OCI-LY1 (cell line): Measurements from ENCODE around the gene TTL.

Experiments used
- H2AFZ ChIP-seq: fragments of 200-600 bp; sonication (generic), shearing (Covaris generic); 2 replicates; pipeline ENCODE4 v1.6.0; 2014; ENCODE audit warnings: antibody characterized with exemption, mild to moderate bottlenecking, low read length
- H3F3A ChIP-seq: fragments of 200-600 bp; sonication (generic), shearing (Covaris generic); 2 replicates; pipeline ENCODE4 v1.6.0; 2014; ENCODE audit warnings: mild to moderate bottlenecking, antibody characterized with exemption, low read length, moderate library complexity; ENCODE audit not compliant: insufficient read depth
- H3K27ac ChIP-seq: fragments of 200-600 bp; sonication (generic); 2 replicates; pipeline ENCODE4 v1.5.1; 2014; ENCODE audit warnings: low read length, mixed run types, mild to moderate bottlenecking, low read depth; ENCODE audit not compliant: poor library complexity, severe bottlenecking
- H3K27me3 ChIP-seq: fragments of 200-600 bp; sonication (generic); 2 replicates; pipeline ENCODE4 v1.6.0; 2014; ENCODE audit warnings: antibody characterized with exemption, mild to moderate bottlenecking, low read length, moderate library complexity; ENCODE audit not compliant: insufficient read depth
- H3K36me3 ChIP-seq: fragments of 200-600 bp; sonication (generic); 2 replicates; pipeline ENCODE4 v1.6.1; 2014; ENCODE audit warnings: mild to moderate bottlenecking, antibody characterized with exemption, low read length, moderate library complexity, mixed read lengths; ENCODE audit not compliant: insufficient read depth
- H3K4me1 ChIP-seq: fragments of 200-600 bp; sonication (generic); 2 replicates; pipeline ENCODE4 v1.5.1; 2014; ENCODE audit warnings: mild to moderate bottlenecking, low read length, moderate library complexity; ENCODE audit not compliant: insufficient read depth, severe bottlenecking
- H3K4me2 ChIP-seq: fragments of 200-600 bp; sonication (generic), shearing (Covaris generic); 2 replicates; pipeline ENCODE4 v1.6.1; 2014; ENCODE audit warnings: low read length
- H3K4me3 ChIP-seq: fragments of 200-600 bp; sonication (generic); 2 replicates; pipeline ENCODE4 v1.5.1; 2014; ENCODE audit warnings: low read length, low read depth, mild to moderate bottlenecking, mixed read lengths; ENCODE audit not compliant: poor library complexity, severe bottlenecking
- H3K79me2 ChIP-seq: fragments of 200-600 bp; shearing (Covaris generic); 2 replicates; pipeline ENCODE4 v1.6.1; 2016; ENCODE audit warnings: mixed run types, low read length, mixed read lengths; ENCODE audit not compliant: insufficient read depth
- H3K9ac ChIP-seq: fragments of 200-600 bp; sonication (generic), shearing (Covaris generic); 2 replicates; pipeline ENCODE4 v1.6.1; 2014; ENCODE audit warnings: mild to moderate bottlenecking, low read length, mixed read lengths
- H3K9me2 ChIP-seq: fragments of 200-600 bp; sonication (generic), shearing (Covaris generic); 2 replicates; pipeline ENCODE4 v1.6.1; 2014; ENCODE audit warnings: low read depth, mild to moderate bottlenecking, low read length, mixed read lengths
- H3K9me3 ChIP-seq: fragments of 200-600 bp; shearing (Covaris generic); 2 replicates; pipeline ENCODE4 v1.6.1; 2014; ENCODE audit warnings: low read length, mixed read lengths
- H4K20me1 ChIP-seq: fragments of 200-600 bp; sonication (generic), shearing (Covaris generic); 2 replicates; pipeline ENCODE4 v1.6.0; 2016; ENCODE audit warnings: mild to moderate bottlenecking, low read length; ENCODE audit not compliant: insufficient read depth
- CTCF ChIP-seq: fragments of 200-600 bp; sonication (generic), shearing (Covaris generic); IDR thresholded peaks from 2 replicates; pipeline ENCODE4 v1.5.1; 2017; ENCODE audit warnings: mild to moderate bottlenecking, antibody characterized with exemption, low read length, moderate library complexity, mixed read lengths
- EZH2 ChIP-seq: fragments of 200-600 bp; sonication (generic), shearing (Covaris generic); IDR thresholded peaks from 2 replicates; pipeline ENCODE4 v1.8.0; 2017; ENCODE audit warnings: borderline replicate concordance, mixed run types, mild to moderate bottlenecking, antibody characterized with exemption, low read length, moderate library complexity, mixed read lengths

Gene TTL

GRCh38 chr2:112485849-112486248 is 3.9 kb downstream of the TTL start:
- Histone ChIP-seq H3K27me3 (no peaks in the 10 kb centered on the region), H2AFZ (no peak overlapping the region), H3K4me3 (no peak overlapping the region), H3K9me3 (no peaks in the 10 kb centered on the region), H3K9ac (no peak overlapping the region), H4K20me1 (no peaks in the 10 kb centered on the region), H3K9me2 (no peaks in the 10 kb centered on the region), H3K79me2 (peaks cover 25% of the 10 kb centered on the region), H3F3A (no peaks in the 10 kb centered on the region), H3K27ac (no peak overlapping the region), H3K4me2 (no peak overlapping the region), H3K4me1 (peaks cover 14% of the 10 kb centered on the region), H3K36me3 (peaks cover 32% of the 10 kb centered on the region)
- TF ChIP-seq CTCF (no peak), EZH2 (no peak)

GRCh38 chr2:112486895-112487294 is 4.9 kb downstream of the TTL start:
- Histone ChIP-seq H2AFZ (no peak overlapping the region), H3K4me3 (no peak overlapping the region), H3K79me2 (peaks cover 25% of the 10 kb centered on the region)

DNA sequence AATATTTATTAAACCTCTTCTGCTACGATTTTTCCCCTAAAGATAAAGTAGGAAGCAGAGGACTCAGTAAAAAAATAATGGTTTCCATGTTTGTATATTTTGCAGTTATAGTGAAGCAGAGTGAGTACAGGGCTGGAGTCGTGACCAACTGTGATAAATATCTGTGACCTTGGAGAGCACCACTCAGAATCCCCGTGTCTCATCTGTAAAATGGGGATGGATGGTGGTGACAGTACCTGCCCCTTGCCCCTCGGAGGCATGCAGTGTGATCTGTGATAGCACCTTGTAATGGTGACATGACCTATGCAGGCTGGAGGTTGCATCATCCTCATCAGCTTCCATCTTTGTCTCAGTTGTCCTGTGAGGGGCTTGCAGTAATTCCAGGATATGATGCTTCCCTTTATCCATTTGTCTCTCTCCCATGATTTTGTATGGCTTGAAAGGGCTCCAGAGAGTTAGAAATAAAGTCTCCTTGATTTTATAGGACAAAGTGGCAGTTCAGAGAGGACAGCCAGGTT is 5.5 kb downstream of the TTL start:
- Histone ChIP-seq H3K27ac (no peak overlapping the region), H3K4me1 (peaks cover 13% of the 10 kb centered on the region), H3K9me2 (no peaks in the 10 kb centered on the region), H3K4me3 (no peak overlapping the region), H4K20me1 (no peaks in the 10 kb centered on the region), H3K36me3 (peaks cover 32% of the 10 kb centered on the region), H3K9ac (no peak overlapping the region), H2AFZ (no peak overlapping the region), H3K4me2 (no peak overlapping the region), H3K27me3 (no peaks in the 10 kb centered on the region), H3K9me3 (no peaks in the 10 kb centered on the region), H3F3A (no peaks in the 10 kb centered on the region), H3K79me2 (peaks cover 24% of the 10 kb centered on the region)
- no peak for TF ChIP-seq EZH2
- no peak for TF ChIP-seq CTCF

More at GRCh38 chr2:112486895-112487294, 4.9 kb downstream of the TTL start:
- Histone ChIP-seq H3K36me3 (peaks cover 32% of the 10 kb centered on the region), H3F3A (no peaks in the 10 kb centered on the region), H4K20me1 (no peaks in the 10 kb centered on the region), H3K9me2 (no peaks in the 10 kb centered on the region), H3K9me3 (no peaks in the 10 kb centered on the region), H3K4me2 (no peak overlapping the region), H3K27me3 (no peaks in the 10 kb centered on the region), H3K9ac (no peak overlapping the region), H3K27ac (no peak overlapping the region), H3K4me1 (peaks cover 13% of the 10 kb centered on the region)
- TF ChIP-seq CTCF: no peak
- no peak for TF ChIP-seq EZH2
